GM23338 (cell line): ENCODE measurements around the gene SP9.

Experiments
- CREB1 ChIP-seq: fragments of 250-450 bp; sonication (Bioruptor Pico); IDR thresholded peaks from 2 replicates; pipeline ENCODE4 v1.5.0; 2020; ENCODE audit warnings: low read depth, mild to moderate bottlenecking, moderate library complexity
- CTCF ChIP-seq, 2 experiments: fragments of 200-600 bp in 1 of 2; sonication (generic) in 1 of 2; conservative IDR thresholded peaks; 2 replicates each; pipeline versions ENCODE4 v1.5.1 to v1.6.1; 2016 to 2017; ENCODE audit warnings: antibody characterized with exemption in 2 of 2, low read depth in 2 of 2, mild to moderate bottlenecking in 2 of 2, moderate library complexity in 1 of 2
- EZH2 ChIP-seq: fragments of 200-600 bp; sonication (generic); IDR thresholded peaks from one replicate; pipeline ENCODE4 v1.8.0; 2017; ENCODE audit warnings: antibody characterized with exemption, mild to moderate bottlenecking, low read depth; ENCODE audit not compliant: unreplicated experiment
- EZH2phosphoT487 ChIP-seq: fragments of 200-600 bp; sonication (generic); IDR thresholded peaks from one replicate; pipeline ENCODE4 v1.8.1; 2018; ENCODE audit warnings: antibody characterized with exemption; ENCODE audit not compliant: unreplicated experiment
- JUNB ChIP-seq: IDR thresholded peaks from one replicate; pipeline ENCODE4 v1.6.1; 2016; ENCODE audit warnings: antibody characterized with exemption; ENCODE audit not compliant: unreplicated experiment
- NANOG ChIP-seq: IDR thresholded peaks from 2 replicates; pipeline ENCODE4 v1.6.1; 2016; ENCODE audit warnings: antibody characterized with exemption, borderline replicate concordance
- POLR2AphosphoS5 ChIP-seq: IDR thresholded peaks from 2 replicates; pipeline ENCODE4 v1.6.1; 2016; ENCODE audit warnings: antibody characterized with exemption, low read depth
- REST ChIP-seq: IDR thresholded peaks from one replicate; pipeline ENCODE4 v1.6.1; 2018; ENCODE audit warnings: antibody characterized with exemption; ENCODE audit not compliant: unreplicated experiment
- ZNF114 ChIP-seq: fragments of 250-450 bp; sonication (Bioruptor Pico); IDR thresholded peaks from 2 replicates; pipeline ENCODE4 v1.5.0; 2020; ENCODE audit warnings: mild to moderate bottlenecking, moderate library complexity
- ZNF331 ChIP-seq: fragments of 250-450 bp; sonication (Bioruptor Pico); IDR thresholded peaks from 2 replicates; pipeline ENCODE4 v1.5.0; 2020; ENCODE audit warnings: low read depth, mild to moderate bottlenecking, moderate library complexity
- ZNF462 ChIP-seq: fragments of 250-450 bp; sonication (Bioruptor Pico); IDR thresholded peaks from 2 replicates; pipeline ENCODE4 v1.5.0; 2020; ENCODE audit warnings: mild to moderate bottlenecking, moderate library complexity

GRCh38 chr2:174332217-174332963 lies 2.4 kb upstream of the SP9 start:
- TF ChIP-seq CTCF (conservative IDR thresholded peaks at IDR 0.05; ENCODE audit: low read depth in 2 of 2), result peak; percentile 21 to 30; a peak in 2 of 4 replicates
- no peak for TF ChIP-seq POLR2AphosphoS5
- no peak for TF ChIP-seq REST
- TF ChIP-seq EZH2phosphoT487, result no peak
- TF ChIP-seq EZH2, result peak; percentile 8
- TF ChIP-seq ZNF462, result no peak
- no peak for TF ChIP-seq CREB1
- TF ChIP-seq NANOG, result no peak
- TF ChIP-seq ZNF114 (CRISPR knock-in tag), result no peak
- TF ChIP-seq JUNB, result no peak
- no peak for TF ChIP-seq ZNF331 (CRISPR knock-in tag)
